ENCODE results near the gene POU2F3. TPM values are rescaled to one million over a fixed set of nuclear protein-coding genes. Genes with fewer than 3 reads are reported as not detected.

Gene POU2F3
- total RNA-seq, 2 donors from 2014 or later = 0.77 to 1.5 TPM

DNA sequence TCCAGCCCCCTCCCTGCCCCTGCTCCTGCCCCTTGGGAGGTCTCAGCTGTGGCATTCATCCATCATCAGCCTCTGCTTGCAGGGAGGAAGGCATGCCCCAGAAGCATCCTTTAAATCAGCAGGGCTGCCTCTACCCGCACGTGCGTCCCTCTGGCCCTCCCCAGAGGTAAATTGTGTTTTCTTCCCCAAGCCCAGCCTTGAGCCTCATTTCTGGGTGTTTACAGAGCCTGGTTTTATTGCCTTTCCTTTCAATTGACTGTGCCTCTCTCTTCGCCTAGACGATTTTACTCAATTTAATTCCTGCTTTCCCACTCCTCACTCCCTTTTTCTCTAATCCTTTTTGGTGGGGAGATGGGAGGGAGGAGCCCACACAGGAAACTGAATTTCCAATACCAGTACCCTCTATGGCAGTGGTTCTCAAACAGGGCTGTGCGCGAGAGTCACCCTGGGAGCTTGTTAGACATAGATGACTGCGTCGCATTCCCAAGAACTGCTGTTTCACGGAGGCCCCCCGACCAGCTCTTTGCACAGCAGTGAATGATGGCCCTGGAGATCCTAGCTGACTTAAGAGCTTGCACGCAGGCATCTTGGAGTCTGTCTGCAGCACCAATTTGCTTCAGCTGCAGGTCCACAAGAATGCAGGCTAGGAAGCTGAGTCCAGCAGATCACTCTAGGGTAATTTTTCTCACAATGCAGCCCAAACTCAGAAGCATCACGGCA, 44.2 kb upstream of the POU2F3 start:
- Histone ChIP-seq H3K4me1 (peaks cover 4% of the 10 kb centered on the region), H3K27me3 (no peaks in the 10 kb centered on the region), H3K36me3 (no peaks in the 10 kb centered on the region), H3K9me3 (no peaks in the 10 kb centered on the region), H3K4me3 (no peak overlapping the region), H3K27ac (no peak overlapping the region), H3K9ac (ENCODE audit: low read depth in 2 of 2, low read length in 2 of 2) (no peak overlapping the region)
- no peak for TF ChIP-seq CTCF (IDR thresholded peaks at IDR 0.05)
- intact Hi-C loops (cut with DNase I) = no loop called here
- no peak for DNase-seq

DNA sequence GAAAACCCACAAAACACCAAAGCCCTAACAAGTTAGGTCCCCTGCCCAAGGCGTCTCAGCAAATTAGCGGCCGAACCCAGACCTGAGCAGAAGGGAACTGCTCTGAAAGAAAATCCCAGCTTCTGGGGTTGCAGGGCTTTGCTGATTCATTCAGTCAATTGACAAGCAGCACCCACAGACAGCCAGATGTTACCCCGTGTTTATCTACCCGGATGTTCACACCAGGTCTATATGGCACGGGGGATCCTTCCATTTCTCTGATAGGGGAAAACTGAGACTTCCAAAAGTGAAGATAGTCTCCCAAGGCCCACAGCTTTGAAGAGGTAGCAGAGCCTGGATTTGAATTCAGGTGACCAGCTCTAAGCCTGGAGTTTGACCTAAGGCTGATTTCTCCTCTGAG, 43.1 kb upstream of the POU2F3 start:
- no peaks in the 10 kb centered on the region for H3K9me3 ChIP-seq
- TF ChIP-seq CTCF (IDR thresholded peaks at IDR 0.05) = no peak
- no peaks in the 10 kb centered on the region for H3K27me3 ChIP-seq
- peak overlapping the region; percentile 56 for H3K27ac ChIP-seq
- peaks cover 4% of the 10 kb centered on the region for H3K4me1 ChIP-seq
- H3K4me3 ChIP-seq = no peak overlapping the region
- no peak for DNase-seq
- H3K9ac ChIP-seq (ENCODE audit: low read depth in 2 of 2, low read length in 2 of 2) = peak overlapping the region in 1 of 2 donors; percentile 44
- H3K36me3 ChIP-seq = no peaks in the 10 kb centered on the region
- intact Hi-C loops (cut with DNase I) = no loop called here

DNA sequence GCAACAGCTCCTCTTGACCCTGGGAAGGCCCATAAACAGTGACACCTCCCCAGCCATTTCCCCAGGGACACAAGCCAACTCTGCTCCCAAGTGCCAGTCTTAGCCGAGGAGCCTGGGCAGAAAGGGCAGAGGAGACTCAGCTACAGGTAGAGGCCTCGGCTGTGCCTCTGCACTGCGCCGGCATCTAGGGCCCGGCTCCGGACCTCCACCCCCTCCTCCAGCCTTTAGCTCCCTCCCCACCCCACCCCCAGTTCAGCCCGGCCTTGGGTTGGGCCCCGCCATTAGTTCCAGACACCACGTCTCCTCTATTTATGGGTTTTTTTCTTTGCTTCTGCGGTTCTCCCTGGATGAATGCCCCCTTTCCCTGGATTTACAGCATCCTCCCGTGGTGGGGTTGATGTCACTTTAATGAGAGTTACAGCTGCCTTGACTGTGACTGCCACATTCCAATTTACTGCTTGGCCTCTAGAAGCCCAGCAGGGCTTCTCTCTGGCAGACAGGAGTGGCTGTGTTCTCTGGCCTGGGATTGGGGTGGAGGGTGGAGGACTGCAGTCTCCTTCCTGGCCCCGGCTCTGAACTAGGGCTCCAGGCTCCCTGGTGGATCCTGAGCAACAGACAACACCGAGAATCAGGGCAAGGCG, 42.6 kb upstream of the POU2F3 start:
- Histone ChIP-seq H3K27me3 (no peaks in the 10 kb centered on the region), H3K4me1 (peaks cover 4% of the 10 kb centered on the region), H3K4me3 (no peak overlapping the region), H3K9me3 (no peaks in the 10 kb centered on the region), H3K27ac (peak overlapping the region; percentile 56), H3K9ac (ENCODE audit: low read depth in 2 of 2, low read length in 2 of 2) (peak overlapping the region in 1 of 2 donors; percentile 44), H3K36me3 (no peaks in the 10 kb centered on the region)
- intact Hi-C loops (cut with DNase I) = no loop called here
- no peak for TF ChIP-seq CTCF (IDR thresholded peaks at IDR 0.05)
- DNase-seq = peak; percentile 82

GRCh38 chr11:120197977-120198376, 42.0 kb upstream of the POU2F3 start:
- Histone ChIP-seq H3K27me3 (no peaks in the 10 kb centered on the region), H3K4me3 (no peak overlapping the region), H3K9ac (ENCODE audit: low read depth in 2 of 2, low read length in 2 of 2) (no peak overlapping the region), H3K27ac (peak overlapping the region; percentile 56), H3K36me3 (no peaks in the 10 kb centered on the region), H3K9me3 (no peaks in the 10 kb centered on the region), H3K4me1 (peaks cover 4% of the 10 kb centered on the region)
- no peak for TF ChIP-seq CTCF (IDR thresholded peaks at IDR 0.05)
- intact Hi-C loops (cut with DNase I) = no loop called here
- no peak for DNase-seq

DNA sequence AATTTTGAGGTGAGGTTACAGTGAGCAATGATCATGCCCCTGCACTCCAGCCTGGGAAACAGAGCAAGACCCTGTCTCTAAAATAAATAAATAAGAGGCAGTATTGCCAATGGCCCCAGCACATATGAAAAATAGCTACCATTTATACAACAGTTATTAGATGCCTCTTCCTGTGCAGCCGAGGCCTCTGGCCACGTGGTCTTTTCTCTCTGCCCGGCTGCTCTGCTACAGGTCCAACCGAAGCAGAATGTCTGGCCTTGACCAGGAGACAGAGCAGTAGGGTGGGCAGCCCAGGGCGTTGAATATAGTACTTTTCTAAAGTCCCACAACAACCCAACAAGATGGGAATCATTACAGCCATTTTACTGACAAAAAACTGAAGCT, 41.5 kb upstream of the POU2F3 start:
- no peak overlapping the region for H3K4me3 ChIP-seq
- H3K27ac ChIP-seq = no peak overlapping the region
- intact Hi-C loops (cut with DNase I) = no loop called here
- no peaks in the 10 kb centered on the region for H3K36me3 ChIP-seq
- no peaks in the 10 kb centered on the region for H3K27me3 ChIP-seq
- H3K9ac ChIP-seq (ENCODE audit: low read depth in 2 of 2, low read length in 2 of 2) = peak overlapping the region in 1 of 2 donors; percentile 35
- no peak for TF ChIP-seq CTCF (IDR thresholded peaks at IDR 0.05)
- no peak for DNase-seq
- no peaks in the 10 kb centered on the region for H3K9me3 ChIP-seq
- H3K4me1 ChIP-seq = peaks cover 4% of the 10 kb centered on the region
